SKM-1 (cell line): Measurements from ENCODE around the gene FOXN1.

Source experiments
- DNase-seq: peaks from one replicate; lab custom pipeline; 2025; ENCODE audit not compliant: unreplicated experiment; lab: John Stamatoyannopoulos, UW

The FOXN1 gene

DNA sequence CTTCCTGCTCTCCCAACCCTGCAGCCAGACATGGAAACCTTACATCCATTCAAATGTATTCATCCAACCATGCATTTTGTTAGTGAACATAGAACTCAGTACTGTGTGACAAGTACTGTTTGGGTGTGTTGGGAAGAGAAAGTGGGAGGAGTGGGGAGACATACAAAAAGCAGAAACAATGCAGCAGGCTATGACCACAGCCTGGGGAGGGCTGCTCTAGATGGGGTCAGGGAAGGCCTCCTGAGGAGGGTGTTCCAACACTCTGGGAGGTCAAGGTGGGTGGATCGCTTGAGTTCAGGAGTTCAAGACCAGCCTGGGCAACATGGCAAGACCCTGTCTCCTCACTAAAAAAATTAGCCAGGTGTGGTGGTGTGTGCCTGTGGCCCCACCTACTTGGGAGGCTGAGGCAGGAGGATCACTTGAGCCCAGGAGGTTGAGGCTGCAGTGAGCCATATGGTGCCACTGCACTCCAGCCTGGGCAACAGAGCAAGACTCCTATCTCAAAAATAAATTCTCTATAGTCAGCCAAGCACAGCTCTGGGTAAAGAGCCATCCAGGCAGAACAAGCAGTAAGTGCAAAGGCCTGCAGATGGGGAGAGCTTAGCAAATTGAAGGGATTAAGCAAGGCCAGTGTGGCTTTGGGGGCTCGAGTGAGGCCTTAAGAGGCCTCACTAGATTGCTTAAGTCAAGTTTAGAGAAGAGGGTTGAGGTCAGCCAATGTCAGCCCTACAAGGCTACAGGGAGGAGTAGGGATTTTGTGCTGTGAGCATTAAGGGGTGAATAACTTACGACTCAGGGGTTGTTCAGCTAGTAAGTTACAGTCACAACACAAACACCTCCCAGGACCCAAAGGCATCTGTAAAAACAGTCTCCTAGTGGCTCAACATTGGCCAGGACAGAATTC, 27.2 kb upstream of the FOXN1 start:
- DNase-seq, result no peak

DNA sequence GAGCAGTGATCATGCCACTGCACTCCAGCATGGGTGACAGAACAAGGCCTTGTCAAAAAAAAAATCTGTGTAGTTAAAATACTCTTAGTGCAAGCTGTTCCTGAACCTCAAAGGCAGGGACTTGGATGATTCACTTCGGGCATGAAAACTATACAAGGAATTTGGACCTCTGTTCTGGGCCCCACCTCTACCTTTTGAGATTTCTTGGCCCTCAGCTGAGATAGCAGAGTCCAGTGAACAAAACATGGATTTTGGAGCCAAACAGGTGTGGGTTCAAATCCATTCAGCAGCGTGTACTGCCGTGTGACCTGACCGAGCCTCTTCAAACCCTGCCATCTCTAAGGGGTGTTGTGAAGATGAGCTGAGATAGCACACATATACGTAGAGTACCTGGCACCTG, 25.9 kb upstream of the FOXN1 start:
- DNase-seq, result no peak

DNA sequence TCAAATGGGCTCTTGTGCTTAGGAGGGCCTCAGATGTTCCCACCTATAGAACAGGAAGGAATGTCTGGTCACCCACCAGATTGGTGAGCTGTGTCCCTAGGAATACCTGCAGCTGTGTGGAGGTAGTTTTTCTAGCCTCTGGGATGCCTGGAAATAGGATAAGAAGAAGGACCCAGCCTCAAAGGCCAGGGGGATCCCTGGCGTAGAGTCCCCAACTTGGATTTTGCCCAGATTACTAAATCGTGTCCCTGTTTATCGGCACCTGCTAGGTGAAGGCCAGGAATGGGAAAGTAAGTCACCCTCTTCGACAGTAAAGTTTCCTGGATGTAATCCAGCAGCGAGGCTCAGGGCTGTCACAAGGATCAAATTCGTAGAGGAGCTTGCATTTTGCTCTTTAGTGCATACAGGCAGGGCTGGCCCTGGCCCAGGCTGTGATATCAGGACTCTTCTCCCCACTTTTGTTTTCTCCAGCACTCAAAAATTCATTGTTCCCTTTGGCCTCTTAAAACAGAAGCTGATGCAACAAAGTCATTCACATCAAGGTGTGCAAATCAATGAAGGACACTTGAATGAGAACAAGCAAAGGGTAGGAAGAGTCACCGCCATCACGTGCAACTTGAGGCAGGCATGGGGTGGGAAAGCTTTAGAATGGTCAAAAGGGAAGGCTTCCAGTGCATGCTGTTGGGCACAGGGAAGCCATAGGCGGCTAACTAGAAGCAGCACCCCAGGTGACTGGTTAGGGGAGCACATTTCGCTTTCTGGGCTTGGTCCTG, 25.2 kb upstream of the FOXN1 start:
- no peak for DNase-seq

DNA sequence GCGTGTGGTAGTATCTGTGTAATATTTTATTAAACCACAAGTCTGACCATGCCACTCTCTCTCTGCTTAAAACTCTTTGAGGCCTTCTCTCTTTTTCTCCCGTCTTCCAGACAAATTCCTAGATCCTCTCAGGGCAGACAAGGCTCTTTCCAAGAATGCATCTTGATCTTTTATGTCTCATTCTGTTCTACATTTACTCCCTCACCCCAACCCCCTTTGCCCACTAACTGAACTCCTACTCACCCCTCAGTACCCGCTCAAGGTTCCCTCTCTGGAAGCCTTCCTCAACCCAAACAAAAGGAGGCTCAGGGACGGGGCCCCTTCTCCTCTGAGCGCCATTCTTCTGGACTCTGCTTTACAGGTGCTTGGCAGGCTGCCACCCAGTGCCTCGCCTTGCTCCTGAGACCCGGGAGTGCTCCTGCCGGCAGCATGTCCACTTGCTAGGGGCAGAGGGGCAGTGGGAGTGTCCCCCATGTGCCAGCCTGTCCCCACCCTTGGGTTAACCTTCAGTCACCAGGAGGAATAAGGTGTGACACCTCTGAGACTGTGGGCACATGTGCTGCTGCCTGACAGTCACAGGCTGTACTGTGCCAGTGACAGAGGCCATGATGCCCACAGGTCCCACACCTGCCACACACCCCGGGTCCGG, 23.5 kb upstream of the FOXN1 start:
- DNase-seq, result no peak

DNA sequence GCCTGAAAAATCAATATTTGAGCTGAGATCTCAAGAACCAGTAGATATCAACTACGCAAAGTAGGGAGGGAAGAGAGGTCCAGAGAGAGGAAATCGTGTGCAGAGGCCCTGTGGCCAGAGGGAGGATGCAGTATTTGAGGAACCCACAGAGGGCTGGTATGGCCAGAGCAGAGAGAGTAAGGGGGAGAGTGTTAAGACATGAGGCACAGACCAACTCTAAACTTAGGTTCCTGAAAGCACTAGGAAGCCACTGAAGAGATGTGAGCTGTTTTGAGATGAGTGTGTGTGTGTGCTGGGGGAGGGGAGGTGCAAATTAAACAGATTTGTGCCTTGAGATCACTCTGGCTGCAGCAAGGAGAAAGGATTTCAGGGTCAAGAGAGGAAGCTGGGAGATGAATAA, 21.9 kb upstream of the FOXN1 start:
- DNase-seq, result no peak

DNA sequence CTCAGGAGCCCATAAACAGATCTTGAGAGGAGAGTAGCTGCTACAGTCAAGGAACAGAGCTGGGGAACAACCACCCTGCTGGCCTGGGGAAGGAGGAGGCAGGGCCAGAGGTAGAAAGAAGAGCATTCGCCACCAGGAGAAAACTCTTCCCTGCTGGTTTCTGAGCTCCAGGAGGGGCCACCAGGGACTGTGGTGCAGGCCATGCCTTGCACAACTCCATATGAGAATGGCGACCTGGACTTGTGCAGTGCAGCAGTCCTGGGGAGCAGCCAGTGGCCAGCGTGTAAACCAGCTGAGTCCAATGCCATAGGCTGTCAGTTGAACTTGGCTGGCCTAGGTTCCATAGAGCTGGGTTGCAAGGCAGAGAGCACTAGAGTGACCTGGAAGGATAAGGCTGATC, 21.1 kb upstream of the FOXN1 start:
- no peak for DNase-seq

DNA sequence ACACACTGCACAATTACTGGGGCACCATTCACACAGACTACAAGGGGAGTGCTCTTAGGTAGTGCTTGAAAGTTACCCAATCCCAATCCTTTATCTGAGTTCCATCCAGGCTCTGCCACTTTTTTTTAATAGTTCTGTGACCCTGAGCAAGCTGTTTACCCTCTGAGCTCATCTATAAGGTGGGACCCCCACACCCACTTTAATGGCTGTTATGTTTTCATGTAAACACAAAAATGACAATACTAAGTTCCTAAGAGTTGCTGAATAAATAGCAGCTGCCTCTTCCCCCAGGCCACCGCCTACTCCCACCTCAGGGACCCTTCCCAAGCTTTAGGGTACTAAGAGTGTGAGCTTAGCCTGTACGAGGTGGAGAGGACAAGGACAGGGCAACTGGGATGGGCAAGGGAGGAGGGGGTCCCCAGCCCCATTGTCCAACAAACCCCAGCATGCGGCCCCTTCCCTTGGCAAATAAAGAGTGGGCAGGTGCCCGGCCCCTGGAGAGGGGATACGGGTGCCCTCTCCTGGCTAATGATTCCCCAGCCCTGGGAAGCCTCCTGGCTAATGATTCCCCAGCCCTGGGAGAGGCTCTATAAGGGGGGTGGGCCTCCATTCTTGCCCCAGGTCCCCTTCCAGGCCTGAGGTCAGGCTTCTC, 18.1 kb upstream of the FOXN1 start:
- no peak for DNase-seq

DNA sequence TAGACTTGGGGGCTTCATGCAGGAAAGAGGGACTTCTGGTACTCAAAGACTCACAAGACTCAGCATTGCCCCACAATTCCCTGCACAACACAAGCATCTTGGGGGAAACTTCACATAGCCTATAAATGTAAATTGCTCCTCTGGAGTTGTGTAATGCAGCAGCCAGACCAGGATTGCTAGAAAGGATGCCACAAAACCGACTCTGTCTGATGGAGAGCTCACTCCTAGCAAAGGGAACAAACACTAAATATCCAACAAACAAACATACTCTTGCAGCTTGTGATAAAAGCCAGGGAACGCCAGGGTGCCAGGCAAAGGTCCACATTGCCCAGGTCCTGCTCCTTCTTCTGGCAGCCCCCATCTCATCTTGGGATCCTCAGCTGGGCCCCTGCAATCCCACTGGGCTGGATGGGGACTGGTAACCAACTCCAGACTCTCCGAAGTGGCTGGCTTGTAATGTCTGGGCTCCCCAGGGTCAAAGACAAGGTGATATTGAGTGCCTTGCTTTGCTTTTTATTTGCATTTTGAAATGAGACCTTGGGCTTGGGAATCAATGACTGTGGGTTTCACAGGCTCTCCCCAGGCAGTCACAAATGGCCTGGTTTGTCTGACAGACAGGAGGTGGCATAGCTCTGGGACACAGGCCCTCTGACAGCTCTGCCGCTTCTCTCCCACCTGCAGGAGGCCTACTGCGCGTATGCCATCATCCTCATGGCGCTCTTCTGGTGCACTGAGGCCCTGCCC, 17.4 kb upstream of the FOXN1 start:
- no peak for DNase-seq

DNA sequence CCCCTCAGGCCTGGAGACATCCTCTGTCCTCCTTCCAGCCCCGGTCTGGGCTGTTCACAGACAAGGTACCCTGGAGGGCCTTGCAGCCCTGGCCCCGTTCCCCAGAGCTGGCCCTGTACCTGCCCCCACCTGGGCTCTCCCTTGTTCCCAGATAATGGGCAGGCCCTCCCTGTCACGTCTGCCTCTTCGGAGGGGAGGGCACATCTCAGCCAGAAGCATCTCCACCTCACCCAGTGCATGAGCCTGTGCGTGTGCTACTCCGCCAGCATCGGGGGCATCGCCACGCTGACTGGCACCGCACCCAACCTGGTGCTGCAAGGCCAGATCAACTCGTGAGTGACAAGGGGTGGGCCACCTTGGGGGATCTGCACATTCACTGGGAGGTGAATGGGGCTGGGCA, 14.9 kb upstream of the FOXN1 start:
- DNase-seq, result no peak

DNA sequence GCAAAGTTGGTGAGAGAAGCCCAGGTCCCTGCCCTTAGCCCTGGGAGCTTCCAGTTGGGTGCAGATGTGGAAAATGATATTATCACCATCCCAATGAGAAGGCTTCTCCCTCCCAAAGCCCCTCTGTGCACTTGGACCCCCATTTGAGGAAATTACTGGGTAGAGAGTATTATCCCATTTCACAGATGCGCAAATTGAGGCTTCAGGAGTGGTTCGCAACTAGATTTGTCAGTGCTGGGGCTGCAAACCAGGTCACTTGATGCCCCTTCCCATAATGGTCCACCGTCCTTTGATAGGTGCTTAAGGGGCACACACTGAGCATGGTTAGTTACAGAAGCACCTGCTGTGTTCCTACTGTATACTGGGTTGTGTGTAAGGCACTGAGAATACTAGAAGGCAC, 14.3 kb upstream of the FOXN1 start:
- DNase-seq, result no peak

DNA sequence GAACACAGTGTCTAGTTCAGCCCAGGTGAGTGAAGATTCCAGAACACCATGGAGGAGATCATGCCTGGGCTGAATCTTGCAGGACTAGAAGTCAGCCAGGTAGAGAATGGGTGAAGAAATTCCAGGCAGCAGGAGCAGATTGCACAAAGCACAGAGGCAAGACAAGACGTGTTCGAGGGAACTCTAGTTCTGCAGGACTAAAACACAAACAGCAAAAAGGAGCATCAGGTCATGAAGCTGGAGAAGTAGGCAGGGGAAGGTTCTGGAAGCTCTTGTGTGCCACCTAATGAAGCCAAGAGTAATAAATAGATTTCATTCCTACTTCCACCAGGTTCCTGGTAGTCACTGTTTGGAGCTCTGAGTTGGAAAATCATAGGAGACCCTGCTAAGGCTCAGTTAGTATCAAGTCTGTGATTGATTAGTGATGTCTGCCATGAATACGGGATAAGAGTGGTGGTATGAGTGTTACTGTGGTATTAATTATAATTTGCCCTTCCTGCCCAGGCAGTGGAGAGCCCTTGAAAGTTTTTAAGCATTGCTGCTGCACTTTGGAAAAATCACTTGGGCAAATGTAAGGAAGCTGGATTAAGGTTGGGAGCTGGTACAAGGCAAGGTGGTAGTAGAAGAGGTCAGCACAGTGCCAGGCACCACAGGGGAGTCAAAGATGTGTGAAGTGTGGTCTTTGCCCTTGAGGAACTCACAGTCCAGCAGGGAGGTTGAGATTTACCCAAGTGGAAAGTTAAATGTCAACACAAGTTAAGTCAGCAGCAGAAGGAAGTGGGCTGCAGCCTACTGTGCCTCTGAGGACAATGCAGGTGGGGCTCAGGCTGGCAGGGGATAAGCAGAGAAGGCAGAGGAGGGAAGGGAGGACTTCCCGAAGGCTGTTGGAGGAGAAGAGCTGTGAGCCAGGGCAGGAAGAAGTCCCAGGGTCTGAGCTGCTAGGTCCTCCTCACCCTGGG, 13.5 kb upstream of the FOXN1 start:
- DNase-seq, result no peak

DNA sequence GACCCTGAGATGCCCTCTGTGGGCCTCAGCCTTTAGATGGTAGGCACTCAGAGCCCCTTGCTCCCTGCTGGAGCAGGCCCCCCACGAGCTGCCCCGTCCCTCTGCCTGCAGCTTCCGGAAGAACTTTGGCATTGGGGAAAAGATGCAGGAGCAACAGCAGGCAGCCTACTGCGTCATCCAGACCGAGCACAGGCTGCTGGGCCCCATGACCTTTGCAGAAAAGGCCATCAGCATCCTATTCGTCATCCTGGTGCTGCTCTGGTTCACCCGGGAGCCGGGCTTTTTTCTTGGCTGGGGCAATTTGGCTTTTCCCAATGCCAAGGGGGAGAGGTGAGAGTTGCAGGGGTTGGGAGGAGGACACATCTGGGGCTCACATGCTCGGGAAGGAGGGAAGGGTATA, 12.7 kb upstream of the FOXN1 start:
- DNase-seq, result no peak

DNA sequence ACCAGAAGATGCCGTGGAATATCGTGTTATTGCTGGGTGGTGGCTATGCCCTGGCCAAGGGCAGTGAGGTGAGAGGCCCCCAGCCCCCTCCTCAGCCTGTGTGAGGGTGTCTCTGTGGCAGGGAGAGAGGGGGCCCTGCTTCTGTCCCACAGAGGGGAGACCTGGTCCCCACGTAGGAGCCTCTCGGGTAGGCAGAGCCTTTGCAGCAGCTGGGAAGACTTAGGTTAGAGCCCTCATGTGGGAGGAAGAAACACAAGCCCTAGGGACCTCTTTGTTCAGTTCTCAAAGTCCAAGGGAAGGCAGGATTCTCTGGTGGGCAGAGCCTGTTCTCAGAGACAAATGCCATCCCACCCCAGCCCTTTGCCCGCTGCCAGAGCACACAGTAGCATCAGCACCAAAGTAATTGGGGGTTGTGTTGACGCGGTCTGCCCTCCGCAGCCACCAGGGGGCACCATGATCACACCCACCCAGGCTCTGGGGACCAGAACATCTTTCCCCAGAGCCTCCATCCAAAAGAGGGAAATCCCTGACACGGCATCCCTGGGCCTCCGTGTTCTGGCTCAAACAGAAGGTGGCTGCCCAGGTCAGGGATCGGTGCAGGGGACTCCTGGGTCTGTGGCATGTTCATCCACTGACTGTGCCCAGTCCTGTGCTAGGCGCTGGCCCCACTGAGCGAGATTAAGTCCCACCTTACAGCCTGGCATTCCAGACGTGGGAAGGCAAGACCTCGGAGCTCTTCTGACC, 11.5 kb upstream of the FOXN1 start:
- peak; percentile 54 for DNase-seq

DNA sequence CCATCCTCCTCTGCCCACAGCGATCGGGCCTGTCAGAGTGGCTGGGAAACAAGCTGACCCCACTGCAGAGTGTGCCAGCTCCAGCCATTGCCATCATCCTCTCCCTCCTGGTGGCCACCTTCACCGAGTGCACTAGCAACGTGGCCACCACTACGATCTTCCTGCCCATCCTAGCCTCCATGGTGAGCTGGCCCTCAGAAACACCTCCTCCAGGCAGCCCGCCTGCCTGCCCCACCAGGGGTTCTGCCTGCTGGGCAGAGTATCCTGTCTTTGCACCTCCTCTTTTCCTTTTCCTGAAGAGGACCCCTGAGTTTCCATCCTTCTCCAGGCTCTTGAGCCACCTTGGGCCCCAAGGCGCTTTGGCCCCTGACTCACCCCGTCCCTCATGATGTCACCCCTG, 10.5 kb upstream of the FOXN1 start:
- no peak for DNase-seq

DNA sequence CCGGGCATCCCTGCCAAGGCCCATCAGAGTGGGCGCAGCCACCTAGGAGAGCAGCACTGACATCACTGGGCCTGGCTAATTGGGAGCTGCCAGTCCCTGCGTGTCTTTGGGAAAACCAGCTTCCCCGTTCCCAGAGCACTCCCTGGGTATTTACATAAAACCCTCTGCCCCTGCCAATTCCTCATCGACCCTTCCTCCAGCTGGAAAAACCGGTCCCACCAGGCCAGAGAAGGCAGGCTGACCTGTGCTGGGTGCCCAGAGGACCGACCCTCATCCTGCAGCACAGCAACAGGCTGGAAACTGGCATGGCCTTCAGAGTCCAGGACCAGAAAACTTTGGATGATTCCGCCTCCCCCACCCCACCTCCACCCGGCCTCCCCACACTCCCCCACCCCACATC, 8.2 kb upstream of the FOXN1 start:
- DNase-seq, result no peak

DNA sequence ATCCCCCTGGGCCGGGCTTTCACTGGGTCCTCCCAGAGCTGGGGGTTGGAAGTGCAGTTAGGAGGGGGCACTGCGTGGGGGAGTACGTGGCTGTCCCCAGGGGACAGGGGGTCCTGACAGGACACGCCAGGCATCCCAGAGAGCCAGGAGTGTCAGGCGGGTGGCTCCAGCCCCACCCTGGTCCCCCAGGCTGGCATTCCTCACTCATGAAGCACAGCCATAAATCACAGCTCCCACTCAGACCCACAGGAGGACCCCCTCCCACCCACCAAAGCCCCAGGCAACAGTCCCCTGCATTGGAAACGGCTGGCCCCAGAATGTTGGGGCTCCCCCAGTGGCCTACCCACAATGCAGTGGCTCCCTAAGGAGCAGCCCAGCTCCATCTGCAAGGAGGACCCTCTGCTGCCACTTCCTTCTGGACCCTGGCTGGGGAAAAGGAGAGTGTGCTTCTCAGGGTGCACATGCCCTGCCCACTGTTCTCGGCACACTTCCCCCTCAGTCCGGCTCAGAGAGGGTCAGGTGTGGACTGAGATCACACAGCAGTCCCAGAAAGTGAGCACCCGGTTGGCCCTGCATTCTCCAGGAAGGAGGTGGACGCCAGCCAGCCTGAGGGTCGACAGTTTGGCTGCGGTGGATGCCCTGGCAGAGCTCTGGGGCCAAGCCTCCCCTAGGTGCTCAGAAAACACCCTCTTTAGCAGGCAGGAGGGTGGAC, 7.3 kb upstream of the FOXN1 start:
- DNase-seq, result no peak

DNA sequence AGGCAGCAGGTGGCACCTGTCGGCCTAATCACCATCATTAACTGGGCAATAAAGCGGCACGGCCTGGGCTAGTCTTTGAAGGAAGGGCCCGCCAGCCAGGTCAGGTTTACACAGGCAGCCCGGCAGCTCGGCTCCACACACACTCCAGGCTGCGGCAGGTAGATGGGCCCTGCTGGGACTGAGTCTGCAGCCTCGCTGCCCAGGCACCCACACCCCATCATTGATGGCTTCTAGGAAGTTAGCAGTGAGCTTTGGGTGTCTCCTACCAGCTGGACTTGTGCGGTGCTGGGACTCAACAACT, 6.8 kb upstream of the FOXN1 start:
- no peak for DNase-seq

DNA sequence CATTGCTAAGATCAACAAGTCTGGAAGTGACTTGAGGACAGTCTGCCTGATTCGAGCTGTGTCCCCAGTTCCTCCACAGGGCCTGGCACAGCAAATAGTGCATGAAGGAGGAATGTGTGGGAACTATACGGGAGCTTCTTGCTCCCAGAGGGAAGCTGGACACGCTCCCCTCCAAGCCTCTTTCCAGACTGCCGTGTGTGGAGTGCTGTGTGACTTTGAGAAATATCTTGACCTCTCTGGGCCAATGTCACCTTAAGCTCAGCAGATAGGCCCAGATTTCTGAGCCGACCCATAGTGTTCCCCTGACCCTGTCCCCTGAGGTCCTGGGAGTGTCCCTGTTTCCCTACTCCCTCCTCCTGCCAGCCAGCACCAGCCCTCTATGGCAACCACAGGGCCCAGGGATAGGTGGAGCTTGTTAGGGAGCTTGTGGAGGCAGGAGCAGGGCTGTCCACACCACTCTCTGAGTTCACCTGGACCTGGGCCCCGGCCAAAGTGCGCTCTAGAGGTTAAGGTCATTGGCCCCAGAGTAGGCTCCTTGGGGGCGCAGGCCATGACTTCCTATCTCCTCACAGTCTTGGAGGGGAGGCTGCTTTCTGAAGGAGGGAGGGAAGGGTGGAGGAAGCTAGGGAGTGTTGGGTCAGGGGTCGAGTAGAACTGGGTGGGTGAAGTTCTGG, 6.3 kb upstream of the FOXN1 start:
- DNase-seq, result no peak
